ENCODE results near the gene TCTN1.

- no peak for TF ChIP-seq POLR2A (IDR thresholded peaks at IDR 0.05)
- TF ChIP-seq, protein P1, sequence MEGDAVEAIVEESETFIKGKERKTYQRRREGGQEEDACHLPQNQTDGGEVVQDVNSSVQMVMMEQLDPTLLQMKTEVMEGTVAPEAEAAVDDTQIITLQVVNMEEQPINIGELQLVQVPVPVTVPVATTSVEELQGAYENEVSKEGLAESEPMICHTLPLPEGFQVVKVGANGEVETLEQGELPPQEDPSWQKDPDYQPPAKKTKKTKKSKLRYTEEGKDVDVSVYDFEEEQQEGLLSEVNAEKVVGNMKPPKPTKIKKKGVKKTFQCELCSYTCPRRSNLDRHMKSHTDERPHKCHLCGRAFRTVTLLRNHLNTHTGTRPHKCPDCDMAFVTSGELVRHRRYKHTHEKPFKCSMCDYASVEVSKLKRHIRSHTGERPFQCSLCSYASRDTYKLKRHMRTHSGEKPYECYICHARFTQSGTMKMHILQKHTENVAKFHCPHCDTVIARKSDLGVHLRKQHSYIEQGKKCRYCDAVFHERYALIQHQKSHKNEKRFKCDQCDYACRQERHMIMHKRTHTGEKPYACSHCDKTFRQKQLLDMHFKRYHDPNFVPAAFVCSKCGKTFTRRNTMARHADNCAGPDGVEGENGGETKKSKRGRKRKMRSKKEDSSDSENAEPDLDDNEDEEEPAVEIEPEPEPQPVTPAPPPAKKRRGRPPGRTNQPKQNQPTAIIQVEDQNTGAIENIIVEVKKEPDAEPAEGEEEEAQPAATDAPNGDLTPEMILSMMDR (IDR thresholded peaks at IDR 0.05), result no peak
Observed at GRCh38 chr12:110622582-110622981, 8.7 kb downstream of the TCTN1 start.

All from tibial nerve (tissue), 3 donors.